Measurements from ENCODE around the gene JMJD8. TPM values are rescaled to one million over a fixed set of nuclear protein-coding genes. Genes with fewer than 3 reads are reported as not detected.
A peak's percentile ranks its signal among the peaks of the same experiment; 100 is the strongest.

The JMJD8 gene
- total and polyA plus RNA-seq, 4 donors = 21.2 to 52.6 (median 33.4) TPM

DNA sequence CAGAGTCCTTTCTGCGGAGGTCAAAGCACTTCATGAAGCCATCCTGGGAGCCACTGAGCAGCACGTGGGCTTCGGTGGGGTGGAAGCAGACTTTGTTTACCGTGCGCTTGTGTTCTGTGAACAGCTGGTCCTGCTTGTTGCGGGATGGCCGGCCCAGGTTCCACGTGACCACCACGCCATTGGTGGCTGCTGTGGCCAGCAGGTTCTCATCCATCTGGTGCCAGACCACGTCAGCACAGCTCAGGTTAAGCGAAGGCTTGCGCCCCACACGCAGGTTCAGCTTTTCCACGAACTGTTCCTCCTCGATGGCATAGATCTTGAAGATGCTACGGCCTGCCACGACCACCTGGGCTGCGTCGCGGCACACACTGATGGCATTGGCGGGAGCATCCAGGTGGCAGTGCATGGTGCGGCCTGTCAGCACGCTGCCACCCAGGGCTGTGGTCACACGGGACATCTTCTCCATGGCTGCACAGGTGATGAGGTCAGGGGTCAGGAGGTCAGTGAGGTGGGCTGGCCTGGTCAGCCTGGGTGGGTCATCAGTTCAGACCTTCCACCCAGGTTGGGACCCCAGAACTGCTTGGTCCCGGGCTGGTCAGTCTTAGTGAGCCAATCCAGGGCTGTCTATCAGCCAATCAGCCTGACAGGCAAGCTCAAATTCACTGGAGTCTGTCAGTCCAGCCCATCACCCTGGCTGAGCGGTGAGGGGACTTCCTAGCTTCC, 5.2 kb upstream of the JMJD8 start:
- peaks cover 0 to 7% (median 0%) of the 10 kb centered on the region in 4 donors for H3K36me3 ChIP-seq (ENCODE audit: control insufficient read depth in 4 of 4, insufficient read depth in 3 of 4, low read depth in 1 of 4, low read length in 3 of 4)
- WGBS = 84% methylated on average over 26 of the region's 26 CpGs
- H3K9ac ChIP-seq (ENCODE audit: low read depth in 1 of 2, low read length in 2 of 2) = peak overlapping the region; percentile 69 to 87
- no peak for DNase-seq (ENCODE audit: low spot score)
- TF ChIP-seq HNF4G (IDR thresholded peaks at IDR 0.05) = no peak
- no peak for TF ChIP-seq RAD21 (IDR thresholded peaks at IDR 0.05)
- no peak for TF ChIP-seq TAF1 (conservative IDR thresholded peaks at IDR 0.05)
- no peak for TF ChIP-seq FOXA1 (IDR thresholded peaks at IDR 0.05)
- TF ChIP-seq REST (IDR thresholded peaks at IDR 0.05) = no peak
- TF ChIP-seq YY1 (IDR thresholded peaks at IDR 0.05) = no peak
- no peak for TF ChIP-seq JUND (IDR thresholded peaks at IDR 0.05)
- TF ChIP-seq MAX (IDR thresholded peaks at IDR 0.05) = no peak
- TF ChIP-seq NR2F2 (IDR thresholded peaks at IDR 0.05) = no peak
- TF ChIP-seq EGR1 (IDR thresholded peaks at IDR 0.05; ENCODE audit: low read depth in 2 of 2) = no peak
- TF ChIP-seq, protein P1, sequence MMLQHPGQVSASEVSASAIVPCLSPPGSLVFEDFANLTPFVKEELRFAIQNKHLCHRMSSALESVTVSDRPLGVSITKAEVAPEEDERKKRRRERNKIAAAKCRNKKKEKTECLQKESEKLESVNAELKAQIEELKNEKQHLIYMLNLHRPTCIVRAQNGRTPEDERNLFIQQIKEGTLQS (IDR thresholded peaks at IDR 0.05) = no peak
- TF ChIP-seq CTCF (IDR thresholded peaks at IDR 0.05; ENCODE audit: low read depth, low read length, missing input control) = no peak
- TF ChIP-seq GABPA (IDR thresholded peaks at IDR 0.05 in 1 of 2, conservative IDR thresholded peaks at IDR 0.05 in 1 of 2) = no peak
- TF ChIP-seq FOXA2 (IDR thresholded peaks at IDR 0.05) = no peak
- H3K27ac ChIP-seq (ENCODE audit: low read depth in 1 of 2, low read length in 2 of 2) = peak overlapping the region in 1 of 2 donors; percentile 71
- H3K9me3 ChIP-seq (ENCODE audit: control insufficient read depth in 4 of 4, low read length in 3 of 4) = no peaks in the 10 kb centered on the region
- peaks cover 0 to 4% (median 1%) of the 10 kb centered on the region in 4 donors for H3K27me3 ChIP-seq (ENCODE audit: control insufficient read depth in 4 of 4, insufficient read depth in 4 of 4, low read length in 3 of 4)
- peak overlapping the region; percentile 73 to 98 (median 93) for H3K4me3 ChIP-seq (ENCODE audit: low read depth in 1 of 3, low read length in 3 of 3)
- peaks cover 16 to 34% (median 26%) of the 10 kb centered on the region in 4 donors for H3K4me1 ChIP-seq (ENCODE audit: control insufficient read depth in 4 of 4, insufficient read depth in 4 of 4, low read length in 3 of 4)

GRCh38 chr16:687499-687898, 3.4 kb upstream of the JMJD8 start:
- Histone ChIP-seq H3K27ac (ENCODE audit: low read depth in 1 of 2, low read length in 2 of 2) (no peak overlapping the region), H3K4me3 (ENCODE audit: low read depth in 1 of 3, low read length in 3 of 3) (no peak overlapping the region), H3K9me3 (ENCODE audit: control insufficient read depth in 4 of 4, low read length in 3 of 4) (no peaks in the 10 kb centered on the region), H3K27me3 (ENCODE audit: control insufficient read depth in 4 of 4, insufficient read depth in 4 of 4, low read length in 3 of 4) (peaks cover 0 to 4% (median 1%) of the 10 kb centered on the region in 4 donors), H3K36me3 (ENCODE audit: control insufficient read depth in 4 of 4, insufficient read depth in 3 of 4, low read depth in 1 of 4, low read length in 3 of 4) (peaks cover 0 to 10% (median under 1%) of the 10 kb centered on the region in 4 donors), H3K4me1 (ENCODE audit: control insufficient read depth in 4 of 4, insufficient read depth in 4 of 4, low read length in 3 of 4) (peaks cover 25 to 44% (median 35%) of the 10 kb centered on the region in 4 donors), H3K9ac (ENCODE audit: low read depth in 1 of 2, low read length in 2 of 2) (no peak overlapping the region)
- TF ChIP-seq CTCF (IDR thresholded peaks at IDR 0.05; ENCODE audit: low read depth, low read length, missing input control) = no peak
- TF ChIP-seq TAF1 (conservative IDR thresholded peaks at IDR 0.05) = no peak
- TF ChIP-seq HNF4G (IDR thresholded peaks at IDR 0.05) = no peak
- no peak for DNase-seq (ENCODE audit: low spot score)
- WGBS = 98% methylated on average over 19 of the region's 19 CpGs
